Peyer's patch (tissue), 4 donors: Measurements from ENCODE around the gene DYNLT2B.
"Not testable (repeated sequence)": the region's sequence is repeated elsewhere in the genome, so short reads cannot be mapped to it uniquely, and the experiment has no call there.

ENCODE experiments used
- POLR2A ChIP-seq, 2 donors: fragments of 450-650 bp; IDR thresholded peaks; one replicate each; pipeline ENCODE4 v1.5.1; 2017; ENCODE audit warnings: antibody characterized with exemption in 2 of 2, mild to moderate bottlenecking in 2 of 2, moderate library complexity in 2 of 2
- TF ChIP-seq, protein P1 (sequence below), 6 experiments: fragments of 450-650 bp in 4 of 6; fragments of 200-600 bp in 2 of 6; sonication (generic) in 1 of 6; IDR thresholded peaks; one replicate each; pipeline ENCODE4 v1.5.1; 2017 to 2019; ENCODE audit warnings: antibody characterized with exemption in 6 of 6, mild to moderate bottlenecking in 3 of 6, moderate library complexity in 1 of 6

DNA sequence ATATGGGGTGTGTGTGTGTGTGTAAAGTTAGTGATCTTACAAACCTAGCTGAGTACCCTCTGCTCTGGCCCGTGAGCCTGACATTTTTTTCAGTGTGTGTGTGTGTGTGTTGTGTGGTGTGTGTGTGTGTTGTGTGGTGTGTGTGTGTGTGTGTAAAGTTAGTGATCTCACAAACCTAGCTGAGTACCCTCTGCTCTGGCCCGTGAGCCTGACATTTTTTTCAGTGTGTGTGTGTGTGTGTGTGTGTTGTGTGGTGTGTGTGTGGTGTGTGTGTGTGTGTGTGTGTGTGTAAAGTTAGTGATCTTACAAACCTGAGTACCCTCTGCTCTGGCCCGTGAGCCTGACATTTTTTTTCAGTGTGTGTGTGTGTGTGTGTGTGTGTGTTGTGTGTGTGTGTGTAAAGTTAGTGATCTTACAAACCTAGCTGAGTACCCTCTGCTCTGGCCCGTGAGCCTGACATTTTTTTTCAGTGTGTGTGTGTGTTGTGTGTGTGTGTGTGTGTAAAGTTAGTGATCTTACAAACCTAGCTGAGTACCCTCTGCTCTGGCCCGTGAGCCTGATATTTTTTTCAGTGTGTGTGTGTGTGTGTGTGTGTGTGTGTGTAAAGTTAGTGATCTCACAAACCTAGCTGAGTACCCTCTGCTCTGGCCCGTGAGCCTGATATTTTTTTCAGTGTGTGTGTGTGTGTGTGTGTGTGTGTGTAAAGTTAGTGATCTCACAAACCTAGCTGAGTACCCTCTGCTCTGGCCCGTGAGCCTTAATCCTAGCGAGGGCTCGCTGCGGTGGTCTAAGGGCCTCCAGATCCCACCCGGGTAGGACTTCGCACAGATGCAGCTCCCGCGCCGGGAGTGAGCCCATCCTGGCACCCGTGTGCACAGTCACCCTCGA, 997 bp downstream of the DYNLT2B start:
- TF ChIP-seq, protein P1, sequence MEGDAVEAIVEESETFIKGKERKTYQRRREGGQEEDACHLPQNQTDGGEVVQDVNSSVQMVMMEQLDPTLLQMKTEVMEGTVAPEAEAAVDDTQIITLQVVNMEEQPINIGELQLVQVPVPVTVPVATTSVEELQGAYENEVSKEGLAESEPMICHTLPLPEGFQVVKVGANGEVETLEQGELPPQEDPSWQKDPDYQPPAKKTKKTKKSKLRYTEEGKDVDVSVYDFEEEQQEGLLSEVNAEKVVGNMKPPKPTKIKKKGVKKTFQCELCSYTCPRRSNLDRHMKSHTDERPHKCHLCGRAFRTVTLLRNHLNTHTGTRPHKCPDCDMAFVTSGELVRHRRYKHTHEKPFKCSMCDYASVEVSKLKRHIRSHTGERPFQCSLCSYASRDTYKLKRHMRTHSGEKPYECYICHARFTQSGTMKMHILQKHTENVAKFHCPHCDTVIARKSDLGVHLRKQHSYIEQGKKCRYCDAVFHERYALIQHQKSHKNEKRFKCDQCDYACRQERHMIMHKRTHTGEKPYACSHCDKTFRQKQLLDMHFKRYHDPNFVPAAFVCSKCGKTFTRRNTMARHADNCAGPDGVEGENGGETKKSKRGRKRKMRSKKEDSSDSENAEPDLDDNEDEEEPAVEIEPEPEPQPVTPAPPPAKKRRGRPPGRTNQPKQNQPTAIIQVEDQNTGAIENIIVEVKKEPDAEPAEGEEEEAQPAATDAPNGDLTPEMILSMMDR (IDR thresholded peaks at IDR 0.05) = not testable (repeated sequence)
- not testable (repeated sequence) for TF ChIP-seq POLR2A (IDR thresholded peaks at IDR 0.05)
